NOMO-1 treated with dmso at 0.1 percent for 144 hours (cell line): Measurements from ENCODE around the gene MYO6.

Source experiments
- DNase-seq: peaks from one replicate; lab custom pipeline; 2025; ENCODE audit not compliant: unreplicated experiment; lab: John Stamatoyannopoulos, UW

Gene MYO6

DNA sequence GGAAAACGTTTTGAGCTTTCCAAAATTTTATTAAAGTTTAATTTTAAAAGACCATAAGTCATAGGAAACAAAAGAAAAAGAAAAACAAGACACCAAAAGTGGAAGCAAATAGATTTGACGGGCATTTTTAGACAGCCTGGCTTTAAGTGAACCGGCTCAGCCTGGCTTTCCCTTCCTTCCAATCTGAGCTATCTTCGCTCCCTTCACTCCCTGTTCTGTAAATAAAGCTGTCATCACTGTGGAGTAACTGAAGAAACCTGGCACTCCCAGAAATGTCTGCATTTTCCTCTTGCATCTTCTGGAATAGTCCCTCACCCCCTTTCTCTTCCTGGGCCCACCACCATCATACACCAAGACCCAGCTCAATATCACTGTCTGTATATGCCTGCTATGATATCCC lies 191.5 kb downstream of the MYO6 start:
- DNase-seq = no peak

DNA sequence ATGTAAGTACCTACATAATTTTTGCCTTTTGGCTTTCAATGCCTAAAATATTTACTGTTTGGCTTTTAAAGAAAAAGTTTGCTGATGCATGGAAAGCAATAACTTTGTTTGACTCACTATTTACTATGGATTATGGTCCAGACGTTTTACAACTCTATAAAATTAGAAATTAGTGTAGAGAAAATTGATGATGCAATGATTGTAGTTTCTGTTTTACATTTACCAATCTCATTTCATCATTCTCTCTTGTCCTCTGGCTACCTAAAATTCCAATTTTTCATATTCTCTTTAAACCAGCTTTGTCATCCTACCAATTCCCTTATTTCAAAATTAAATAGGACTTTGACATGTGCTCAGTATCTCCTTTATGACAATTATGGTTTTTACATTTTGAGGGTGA lies 192.5 kb downstream of the MYO6 start:
- DNase-seq = no peak

DNA sequence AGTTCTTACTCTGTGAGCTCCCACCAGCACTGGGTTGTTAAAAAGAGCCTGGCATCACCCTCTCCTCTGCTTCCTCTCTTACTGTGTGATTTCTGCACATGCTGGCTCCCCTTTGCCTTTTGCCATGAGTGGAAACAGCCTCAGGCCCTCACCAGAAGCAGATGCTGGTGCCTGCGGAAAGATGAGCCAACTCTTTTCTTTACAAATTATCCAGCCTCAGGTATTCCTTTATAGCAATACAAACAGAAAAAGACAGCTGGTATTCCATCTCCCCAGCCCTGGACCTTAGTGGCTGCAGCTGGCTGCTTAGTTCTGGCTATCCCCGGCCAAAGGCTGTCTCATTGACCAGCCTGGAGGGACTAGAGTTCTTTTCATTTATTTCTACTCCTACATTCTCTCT lies 194.3 kb downstream of the MYO6 start:
- no peak for DNase-seq

DNA sequence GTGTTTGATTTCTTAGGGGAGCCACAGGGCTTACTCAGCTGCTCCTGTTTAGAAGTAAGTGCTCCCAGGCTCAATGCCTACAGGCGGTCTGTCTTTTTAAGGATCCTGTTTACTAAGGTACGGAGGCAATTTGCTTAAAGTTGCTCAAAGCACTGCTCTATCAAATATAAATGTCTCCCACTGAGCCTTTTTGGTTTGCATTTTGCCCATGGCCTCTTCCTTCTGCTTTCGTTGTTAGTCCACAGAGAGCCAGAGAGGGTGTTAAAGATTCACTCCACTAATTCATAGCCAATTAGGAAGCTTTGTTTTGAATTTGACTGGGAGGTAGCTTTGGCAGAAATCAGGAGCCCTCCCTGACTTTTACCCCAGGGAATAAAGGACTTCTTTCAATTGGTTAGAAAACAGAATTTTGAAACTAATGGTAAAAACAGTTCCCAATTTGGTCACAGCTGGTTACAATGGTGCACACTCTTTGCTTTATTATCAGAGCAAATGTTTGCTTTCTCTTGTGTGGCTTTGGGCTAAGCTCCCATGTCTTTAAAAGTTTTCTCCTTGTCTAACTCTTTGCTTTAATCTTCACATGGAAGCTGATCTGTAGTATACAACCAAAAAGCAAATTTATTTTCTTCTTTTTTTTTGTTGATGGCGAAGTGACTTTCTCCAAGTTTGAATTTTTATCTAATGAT lies 197.2 kb downstream of the MYO6 start:
- no peak for DNase-seq

DNA sequence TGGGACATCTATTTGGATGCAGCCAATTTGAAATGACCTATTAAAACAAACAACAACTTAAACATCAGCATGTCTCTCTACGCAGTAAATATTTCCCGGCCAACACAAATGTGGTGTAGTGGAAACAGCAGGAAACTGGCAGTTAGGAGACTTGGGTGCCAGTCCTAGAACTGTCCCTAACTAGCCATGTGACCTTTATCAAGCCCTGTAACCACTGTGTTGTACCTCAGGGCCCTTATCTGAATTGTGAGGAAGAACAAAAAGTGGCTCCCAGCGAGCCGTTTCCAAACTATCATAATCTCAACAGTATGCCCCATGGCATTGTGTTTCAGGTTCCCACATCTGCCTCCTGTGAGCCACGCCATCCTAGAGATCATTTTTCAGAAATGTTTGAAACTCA lies 198.9 kb downstream of the MYO6 start:
- DNase-seq = no peak

DNA sequence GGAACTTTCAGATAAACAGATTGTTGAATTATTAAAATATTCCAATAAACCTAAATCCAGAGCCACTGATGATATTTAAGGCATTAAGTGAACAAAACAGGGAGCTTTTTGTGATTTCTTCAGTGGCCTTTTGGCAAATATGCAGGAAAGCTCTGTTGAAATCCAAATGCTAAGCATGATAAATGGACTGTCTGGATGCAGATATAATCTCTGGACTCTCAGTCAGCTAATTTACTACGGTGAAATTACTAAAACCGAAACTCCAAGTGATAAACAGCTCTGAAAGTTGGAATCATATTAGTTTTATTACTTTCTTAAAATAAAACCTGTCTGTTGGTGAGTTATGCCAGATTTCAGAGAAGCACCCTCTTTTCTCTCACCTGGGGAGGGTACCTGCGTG lies 203.1 kb downstream of the MYO6 start:
- no peak for DNase-seq

DNA sequence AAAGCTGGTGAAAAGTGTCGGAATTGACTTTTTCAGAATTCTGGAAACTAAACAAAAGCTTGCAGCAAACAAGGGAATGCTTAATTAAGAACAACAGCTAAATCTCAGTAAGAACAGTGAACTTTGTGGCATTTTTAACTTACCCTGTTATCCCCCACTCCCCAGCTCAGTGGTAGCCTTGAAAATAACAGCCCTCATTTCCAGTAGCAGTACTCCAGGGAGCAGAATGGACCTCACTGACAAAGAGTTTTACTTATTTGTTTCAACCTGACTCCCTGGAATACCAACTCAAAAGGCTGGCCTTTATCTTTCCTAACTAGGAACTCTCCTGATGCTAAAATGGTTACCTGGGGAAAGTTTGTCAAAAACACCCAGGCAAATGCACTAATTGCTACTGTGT lies 214.5 kb downstream of the MYO6 start:
- no peak for DNase-seq

DNA sequence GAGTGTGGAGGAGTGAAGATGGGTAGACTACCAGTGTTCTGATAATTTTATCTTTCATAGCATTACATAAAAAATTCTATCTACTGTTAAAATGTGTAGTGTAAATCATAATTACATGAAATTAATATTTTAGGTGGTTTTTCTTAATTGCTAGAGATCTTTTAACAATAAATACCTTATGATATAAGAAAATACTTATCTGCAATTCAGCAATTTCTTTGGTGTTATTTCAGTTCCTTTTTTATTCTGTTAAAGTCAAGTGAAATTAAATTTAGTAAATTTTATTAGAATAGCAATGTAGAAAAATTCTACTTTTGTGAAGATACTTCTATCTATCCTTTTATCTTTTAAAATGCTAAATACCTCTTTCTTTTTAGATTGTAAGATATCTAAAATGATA lies 219.1 kb downstream of the MYO6 start:
- DNase-seq = no peak
